T47D (cell line): Measurements from ENCODE around the gene BTBD17.
A peak's percentile ranks its signal among the peaks of the same experiment; 100 is the strongest.
"Not testable (repeated sequence)": the region's sequence is repeated elsewhere in the genome, so short reads cannot be mapped to it uniquely, and the experiment has no call there.

Experiments
- DNase-seq, 2 experiments: peaks; one replicate each; pipeline versions ENCODE4 v3.0.0 to v3.0.0-alpha.2; 2011 to 2012; ENCODE audit warnings: low read depth in 1 of 2, low spot score in 1 of 2
- JUND ChIP-seq: IDR thresholded peaks from 2 replicates; pipeline ENCODE4 v1.6.1; 2012; ENCODE audit warnings: low read depth
- in situ Hi-C: cut with HindIII; loops from 2 replicates; pipeline ENCODE4 v1.10.0; 2016; ENCODE audit warnings: low sequenced_read_pairs, low pct_unique_long_range_greater_than_20kb

Gene BTBD17

GRCh38 chr17:74361230-74362068 lies at the start of gene BTBD17:
Gene BTBD17 (minus strand): TSS chr17:74361868. CDS start chr17:74361819, 49 bp downstream.
- in situ Hi-C loops: no loop called here
- peak in 1 of 2 experiments; percentile 55 for DNase-seq
- TF ChIP-seq JUND: no peak

DNA sequence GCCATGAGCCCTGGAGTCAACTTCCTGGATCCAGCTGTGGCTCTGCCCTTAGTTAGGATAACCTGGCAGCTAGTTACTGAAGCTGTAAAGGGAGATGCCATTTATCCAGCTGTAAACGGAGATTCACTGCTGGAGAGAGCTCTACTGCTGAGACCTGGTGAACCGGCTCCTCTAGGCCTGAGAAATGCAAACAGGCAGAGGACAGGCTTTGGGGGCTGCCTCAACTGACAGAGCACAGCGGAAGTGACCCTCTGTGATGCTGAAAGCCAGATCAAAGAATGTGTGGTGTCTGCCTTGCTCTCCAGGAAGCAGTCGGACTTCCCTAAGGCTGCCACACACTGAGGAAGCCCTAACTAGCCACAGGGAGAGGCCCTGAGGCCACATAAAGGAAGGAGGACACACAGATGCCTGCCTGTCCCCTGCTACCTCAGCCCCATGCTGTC lies 48.4 kb upstream of the BTBD17 start:
- in situ Hi-C loops: no loop called here
- TF ChIP-seq JUND: no peak
- DNase-seq: peak in 1 of 2 experiments; percentile 59

DNA sequence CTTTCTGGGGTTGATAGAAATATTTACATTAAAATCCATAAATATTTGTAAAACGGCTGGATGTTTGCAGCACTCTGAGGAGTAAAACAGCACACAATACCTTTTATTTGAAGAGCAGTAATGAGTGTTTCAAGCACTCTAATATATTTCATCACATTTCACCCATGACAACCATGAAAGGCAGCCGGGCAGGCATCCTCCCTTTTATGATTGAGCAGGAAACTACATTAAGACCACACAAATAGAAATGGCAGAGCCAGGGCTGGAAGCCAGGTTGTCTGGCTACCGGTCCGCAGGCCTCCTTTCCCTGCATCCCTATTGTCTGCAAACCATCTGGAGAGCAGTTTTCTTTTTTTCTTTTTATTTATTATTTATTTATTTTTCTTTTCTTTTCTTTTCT lies 47.1 kb upstream of the BTBD17 start:
- DNase-seq: no peak
- in situ Hi-C loops: no loop called here
- TF ChIP-seq JUND: no peak

GRCh38 chr17:74408262-74408661 lies 46.6 kb upstream of the BTBD17 start:
- peak in 1 of 2 experiments; percentile 70 for DNase-seq
- in situ Hi-C loops: no loop called here
- TF ChIP-seq JUND: no peak

- TF ChIP-seq JUND: no peak
- in situ Hi-C loops: no loop called here
- peak in 1 of 2 experiments; percentile 33 for DNase-seq
Measured at GRCh38 chr17:74407384-74407783, 45.7 kb upstream of the BTBD17 start.

GRCh38 chr17:74405311-74405710 lies 43.6 kb upstream of the BTBD17 start:
- in situ Hi-C loops, DNase-seq: not testable (repeated sequence)

DNA sequence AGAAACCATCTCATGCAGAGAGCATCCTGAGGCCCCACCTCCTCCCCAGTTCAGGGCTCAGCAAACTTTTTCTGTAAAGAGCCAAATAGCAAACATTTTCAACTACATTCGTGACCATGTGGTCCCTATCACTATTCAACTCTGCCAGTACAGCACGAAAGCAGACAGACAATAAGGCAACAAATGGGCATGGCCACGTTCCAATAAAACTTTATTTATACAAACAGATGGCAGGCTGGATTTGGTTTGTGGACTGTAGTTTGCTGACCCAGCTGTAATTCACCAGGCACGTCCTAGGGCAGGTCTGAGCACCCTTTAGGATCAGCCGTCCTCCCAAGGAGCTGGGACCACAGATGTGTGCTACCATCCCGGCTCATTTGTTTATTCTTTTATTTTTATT lies 43.1 kb upstream of the BTBD17 start:
- in situ Hi-C loops: no loop called here
- no peak for TF ChIP-seq JUND
- peak in 1 of 2 experiments; percentile 42 for DNase-seq

DNA sequence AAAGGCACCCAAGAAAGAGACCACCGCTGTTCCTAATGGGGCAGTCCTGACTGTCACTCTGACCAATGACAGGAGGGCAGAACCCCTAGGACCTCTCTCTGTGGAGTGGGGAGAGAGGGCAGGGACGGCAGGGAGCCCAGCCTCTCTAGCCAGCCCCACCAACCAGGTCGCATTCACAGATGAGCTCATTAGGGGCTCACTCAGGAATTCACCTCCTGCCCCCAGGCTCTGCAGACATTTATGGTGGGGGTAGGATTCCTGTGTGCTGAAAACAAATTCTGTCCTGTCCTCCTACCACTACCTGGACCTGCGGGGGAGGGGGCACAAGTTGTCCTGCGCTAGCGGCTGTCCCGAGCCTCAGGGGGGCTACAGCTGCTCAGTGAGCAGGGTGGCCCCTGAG lies 42.5 kb upstream of the BTBD17 start:
- TF ChIP-seq JUND: no peak
- in situ Hi-C loops: no loop called here
- DNase-seq: no peak

DNA sequence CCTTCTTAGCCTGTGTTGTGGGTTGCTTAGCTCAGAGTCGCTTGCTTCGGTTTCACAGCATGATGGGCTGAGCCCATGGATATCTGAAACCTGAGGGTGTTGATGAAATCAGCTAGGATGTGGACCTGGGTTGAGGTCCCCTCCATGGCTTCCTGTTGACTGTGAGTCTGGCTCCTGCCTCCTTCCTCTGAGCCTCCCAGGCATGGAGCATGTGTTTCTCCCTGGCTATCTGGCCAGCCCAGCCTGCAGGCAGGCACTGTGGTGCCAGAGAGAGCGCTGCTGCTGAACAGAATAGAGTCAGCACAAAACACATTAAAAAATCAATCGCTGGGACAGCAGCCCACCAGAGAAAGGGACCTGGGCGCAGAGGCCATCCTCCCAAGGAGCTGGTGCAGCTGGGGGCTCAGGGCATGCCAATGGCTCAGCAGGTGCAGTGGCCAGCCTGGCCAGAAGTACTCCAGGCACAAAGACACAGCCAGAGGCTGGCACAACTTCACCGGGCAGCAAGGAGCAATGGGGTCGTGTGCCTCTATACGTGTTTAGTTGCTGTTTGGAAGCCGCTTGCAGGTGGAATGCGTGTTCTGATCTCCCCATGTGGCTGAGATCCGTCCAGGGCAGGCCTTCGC lies 42.0 kb upstream of the BTBD17 start:
- TF ChIP-seq JUND: no peak
- in situ Hi-C loops: no loop called here
- no peak for DNase-seq

GRCh38 chr17:74402048-74402447 lies 40.4 kb upstream of the BTBD17 start:
- TF ChIP-seq JUND: no peak
- DNase-seq: no peak
- in situ Hi-C loops: no loop called here

DNA sequence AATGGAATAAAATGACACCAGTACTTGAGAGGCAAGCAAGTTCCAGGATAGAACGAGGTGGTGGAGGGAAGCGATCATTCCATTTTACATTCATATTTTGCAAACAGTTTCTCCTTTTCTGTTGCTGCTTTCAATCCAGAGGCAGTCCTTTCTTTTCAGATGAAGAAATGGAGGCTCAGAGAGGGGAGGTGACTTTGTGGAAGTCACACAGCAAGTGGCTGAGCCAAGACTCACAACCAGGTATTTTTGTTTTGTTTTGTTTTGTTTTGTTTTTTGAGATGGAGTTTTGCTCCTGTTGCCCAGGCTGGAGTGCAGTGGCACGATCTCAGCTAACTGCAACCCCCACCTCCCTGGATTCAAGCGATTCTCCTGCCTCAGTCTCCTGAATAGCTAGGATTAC lies 34.9 kb upstream of the BTBD17 start:
- in situ Hi-C loops: no loop called here
- TF ChIP-seq JUND: no peak
- no peak for DNase-seq

DNA sequence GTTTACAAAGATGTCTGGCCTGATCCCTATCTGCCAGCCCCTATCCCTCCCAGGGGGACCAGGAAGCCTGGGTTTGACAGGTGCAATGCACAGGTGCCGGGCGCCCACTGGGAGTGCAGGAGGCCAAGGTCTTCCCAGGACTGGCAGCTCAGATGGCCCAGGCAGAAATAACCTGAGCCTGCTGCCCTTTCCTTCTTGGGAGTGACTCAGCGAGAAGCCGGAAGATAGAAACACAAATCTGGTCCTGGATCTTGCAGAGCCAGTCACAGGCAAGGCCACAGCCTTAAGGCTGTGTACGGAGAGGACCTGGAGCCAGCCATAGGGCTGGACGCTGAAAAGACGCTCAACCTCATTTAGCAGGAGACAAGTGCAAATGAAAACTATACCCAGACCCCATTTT lies 33.3 kb upstream of the BTBD17 start:
- peak; percentile 67 to 97 for DNase-seq
- in situ Hi-C loops: no loop called here
- TF ChIP-seq JUND: peak; percentile 84

GRCh38 chr17:74394275-74394950 lies 32.7 kb upstream of the BTBD17 start:
- peak in 1 of 2 experiments; percentile 63 for DNase-seq
- in situ Hi-C loops: no loop called here
- TF ChIP-seq JUND: no peak
